Transverse colon (tissue), 4 donors: Measurements from ENCODE around the gene TCAIM. TPM values are rescaled to one million over a fixed set of nuclear protein-coding genes. Genes with fewer than 3 reads are reported as not detected.

Source experiments
- DNase-seq: peaks from one replicate; pipeline ENCODE4 v3.0.0-alpha.2; 2019
- H3K27ac ChIP-seq, 4 donors: fragments of 200-600 bp; sonication (generic); 2 replicates each; pipeline ENCODE4 v1.5.1; 2016 to 2018; ENCODE audit warnings: inconsistent platforms in 4 of 4
- H3K27me3 ChIP-seq: fragments of 200-600 bp; sonication (generic); 2 replicates; pipeline ENCODE4 v1.5.1; 2017; ENCODE audit warnings: inconsistent platforms
- H3K36me3 ChIP-seq, 4 donors: fragments of 200-600 bp; sonication (generic); 2 replicates each; pipeline ENCODE4 v1.5.1; 2017 to 2019; ENCODE audit warnings: inconsistent platforms in 4 of 4
- H3K4me1 ChIP-seq, 4 donors: fragments of 200-600 bp; sonication (generic); 2 replicates each; pipeline ENCODE4 v1.5.1; 2017 to 2020; ENCODE audit warnings: inconsistent platforms in 4 of 4
- H3K4me3 ChIP-seq, 4 donors: fragments of 200-600 bp; sonication (generic); 1 replicate in 1 of 4; 2 replicates in 3 of 4; pipeline versions ENCODE4 v1.5.1 to v1.6.1; 2017 to 2019; ENCODE audit warnings: inconsistent platforms in 4 of 4
- H3K9me3 ChIP-seq, 2 donors: fragments of 200-600 bp; sonication (generic); 2 replicates each; pipeline ENCODE4 v1.5.1; 2017 to 2019; ENCODE audit warnings: inconsistent platforms in 2 of 2
- EP300 ChIP-seq: sonication (generic); formaldehyde crosslinking; IDR thresholded peaks from one replicate; pipeline ENCODE4 v1.6.1; 2017; ENCODE audit warnings: antibody characterized with exemption, low read depth
- POLR2A ChIP-seq: fragments of 450-650 bp; IDR thresholded peaks from one replicate; pipeline ENCODE4 v1.6.1; 2016; ENCODE audit warnings: antibody characterized with exemption, mild to moderate bottlenecking, moderate library complexity
- POLR2AphosphoS5 ChIP-seq, 3 donors: sonication (generic); formaldehyde crosslinking; IDR thresholded peaks; one replicate each; pipeline ENCODE4 v1.6.1; 2016; ENCODE audit warnings: antibody characterized with exemption in 3 of 3
- WGBS, 2 donors: methylation state at CpG; one replicate each; pipeline ENCODE4 v1.1.5; 2018; ENCODE audit warnings: low coverage in 1 of 2; 5-methylcytosine and 5-hydroxymethylcytosine counted together
- in situ Hi-C, 4 donors: fragments of 200-750 bp; cut with MboI; loops; one replicate each; pipeline versions ENCODE4 v1.15.0 to v1.15.1; 2017; ENCODE audit warnings: low sequenced_read_pairs in 3 of 4, low pct_ligation_motif_present in 1 of 4, low pct_unique_long_range_greater_than_20kb in 1 of 4
- intact Hi-C: fragments of 100-400 bp; cut with DNase I; formaldehyde crosslinking; loops from one replicate; pipeline ENCODE4 v1.15.1; 2023; ENCODE audit warnings: low total_unique reads
- total RNA-seq, 4 donors: library from RNA; depleted of rRNA; stranded (reverse); fragments of >200 nt; gene quantifications; one replicate each; pipeline ENCODE4 v1.1.0, GENCODE V29; 2016
- TF ChIP-seq, protein P1 (sequence below), 5 experiments: fragments of 200-600 bp in 3 of 5; fragments of 450-650 bp in 2 of 5; sonication (generic) in 3 of 5; IDR thresholded peaks; 1 replicate in 2 of 5; 2 replicates in 3 of 5; pipeline ENCODE4 v1.5.1; 2016 to 2017; ENCODE audit warnings: antibody characterized with exemption in 5 of 5, inconsistent platforms in 3 of 5, mild to moderate bottlenecking in 2 of 5, moderate library complexity in 1 of 5

Gene TCAIM
- total RNA-seq, 4 donors from 2014 or later = 2.2 to 19.5 (median 14.6) TPM

DNA sequence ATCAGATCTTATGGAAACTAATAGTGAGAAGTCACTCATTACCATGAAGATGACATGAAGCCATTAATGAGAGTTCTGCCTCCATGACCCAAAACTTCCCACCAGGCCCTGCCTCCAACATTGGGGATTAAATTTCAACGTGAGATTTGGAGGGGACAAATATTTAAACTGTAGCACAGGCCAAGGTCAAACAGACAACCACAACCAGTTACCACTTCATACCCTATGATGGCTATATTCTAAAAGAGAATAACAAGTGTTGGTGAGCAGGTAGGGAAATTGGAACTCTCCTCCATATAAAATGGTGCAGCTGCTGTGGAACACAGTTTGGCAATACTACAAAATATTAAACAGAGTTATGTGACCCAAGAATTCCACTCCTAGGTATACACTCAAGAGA, 36.9 kb downstream of the TCAIM start:
- Histone ChIP-seq H3K9me3 (no peaks in the 10 kb centered on the region), H3K4me3 (no peak overlapping the region), H3K4me1 (no peaks in the 10 kb centered on the region), H3K27me3 (no peaks in the 10 kb centered on the region), H3K27ac (no peak overlapping the region), H3K36me3 (peaks cover 0 to 10% (median 0%) of the 10 kb centered on the region in 4 donors)
- 63 to 86% methylated on average over 1 of the region's 1 CpG for WGBS, 2 donors
- intact Hi-C loops = no loop called here
- in situ Hi-C loops = no loop called here
- no peak for TF ChIP-seq POLR2AphosphoS5 (IDR thresholded peaks at IDR 0.05)
- TF ChIP-seq, protein P1, sequence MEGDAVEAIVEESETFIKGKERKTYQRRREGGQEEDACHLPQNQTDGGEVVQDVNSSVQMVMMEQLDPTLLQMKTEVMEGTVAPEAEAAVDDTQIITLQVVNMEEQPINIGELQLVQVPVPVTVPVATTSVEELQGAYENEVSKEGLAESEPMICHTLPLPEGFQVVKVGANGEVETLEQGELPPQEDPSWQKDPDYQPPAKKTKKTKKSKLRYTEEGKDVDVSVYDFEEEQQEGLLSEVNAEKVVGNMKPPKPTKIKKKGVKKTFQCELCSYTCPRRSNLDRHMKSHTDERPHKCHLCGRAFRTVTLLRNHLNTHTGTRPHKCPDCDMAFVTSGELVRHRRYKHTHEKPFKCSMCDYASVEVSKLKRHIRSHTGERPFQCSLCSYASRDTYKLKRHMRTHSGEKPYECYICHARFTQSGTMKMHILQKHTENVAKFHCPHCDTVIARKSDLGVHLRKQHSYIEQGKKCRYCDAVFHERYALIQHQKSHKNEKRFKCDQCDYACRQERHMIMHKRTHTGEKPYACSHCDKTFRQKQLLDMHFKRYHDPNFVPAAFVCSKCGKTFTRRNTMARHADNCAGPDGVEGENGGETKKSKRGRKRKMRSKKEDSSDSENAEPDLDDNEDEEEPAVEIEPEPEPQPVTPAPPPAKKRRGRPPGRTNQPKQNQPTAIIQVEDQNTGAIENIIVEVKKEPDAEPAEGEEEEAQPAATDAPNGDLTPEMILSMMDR (IDR thresholded peaks at IDR 0.05) = no peak
- no peak for TF ChIP-seq EP300
- TF ChIP-seq POLR2A = no peak
- DNase-seq = no peak

DNA sequence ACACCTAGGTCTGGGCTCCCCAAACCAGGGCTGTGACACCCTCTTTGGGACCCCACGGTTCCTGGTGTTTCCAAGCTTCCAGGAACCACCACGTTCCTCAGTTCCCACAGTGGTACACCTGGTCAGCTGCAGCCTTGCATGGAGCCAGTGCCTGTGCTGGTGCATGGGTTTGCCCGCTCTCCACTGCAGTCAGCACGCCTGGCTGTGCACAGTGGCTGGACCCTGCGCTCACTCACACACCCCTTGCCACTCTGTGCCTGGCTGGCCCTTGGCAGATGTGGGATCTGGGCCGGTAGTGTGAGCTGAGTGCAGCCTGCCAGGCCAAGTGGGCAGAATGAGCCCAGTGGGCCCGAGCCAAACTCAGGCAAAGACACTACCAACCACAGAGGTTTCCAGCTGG, 48.8 kb downstream of the TCAIM start:
- Histone ChIP-seq H3K9me3 (peaks cover 0 to 3% of the 10 kb centered on the region in 2 donors), H3K27ac (no peak overlapping the region), H3K4me1 (no peaks in the 10 kb centered on the region), H3K27me3 (no peaks in the 10 kb centered on the region), H3K36me3 (peaks cover 0 to 3% (median 0%) of the 10 kb centered on the region in 4 donors), H3K4me3 (no peak overlapping the region)
- TF ChIP-seq EP300 (no peak), POLR2A (no peak), POLR2AphosphoS5 (IDR thresholded peaks at IDR 0.05) (no peak)
- TF ChIP-seq, protein P1 (IDR thresholded peaks at IDR 0.05) = no peak
- no peak for DNase-seq
- WGBS, 2 donors = 40 to 97% methylated on average over 1 to 7 of the region's 7 CpGs
- in situ Hi-C loops (no loop called here), intact Hi-C loops (no loop called here)

DNA sequence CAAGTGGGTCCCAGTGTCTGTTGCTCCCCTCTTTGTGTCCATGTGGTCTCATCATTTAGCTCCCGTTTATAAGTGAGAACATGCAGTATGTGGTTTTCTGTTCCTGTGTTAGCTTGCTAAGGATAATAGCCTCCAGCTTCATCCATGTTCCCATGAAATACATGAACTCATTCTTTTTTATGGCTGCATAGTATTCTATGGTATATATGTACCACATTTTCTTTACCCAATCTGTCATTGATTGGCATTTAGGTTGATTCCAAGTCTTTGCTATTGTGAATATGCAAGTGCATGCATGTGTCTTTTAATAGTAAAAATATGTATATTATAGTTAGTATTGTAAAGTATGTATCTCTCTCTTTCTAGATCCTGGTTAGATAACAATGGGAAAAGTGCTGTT, 53.9 kb downstream of the TCAIM start:
- in situ Hi-C loops = no loop called here
- no peaks in the 10 kb centered on the region for H3K9me3 ChIP-seq
- H3K4me3 ChIP-seq = no peak overlapping the region
- TF ChIP-seq POLR2A (no peak), POLR2AphosphoS5 (IDR thresholded peaks at IDR 0.05) (no peak), EP300 (no peak)
- TF ChIP-seq, protein P1 (IDR thresholded peaks at IDR 0.05) = no peak
- peaks cover 0 to 11% (median 4%) of the 10 kb centered on the region in 4 donors for H3K36me3 ChIP-seq
- no peak overlapping the region for H3K27ac ChIP-seq
- WGBS, 2 donors = 90 to 100% methylated on average over 1 of the region's 1 CpG
- H3K4me1 ChIP-seq = no peaks in the 10 kb centered on the region
- intact Hi-C loops = loop anchor here (10.0 kb wide), 1 partner anchor 1072 kb away; no protein-coding TSS in a partner anchor
- H3K27me3 ChIP-seq = no peaks in the 10 kb centered on the region
- DNase-seq = no peak

DNA sequence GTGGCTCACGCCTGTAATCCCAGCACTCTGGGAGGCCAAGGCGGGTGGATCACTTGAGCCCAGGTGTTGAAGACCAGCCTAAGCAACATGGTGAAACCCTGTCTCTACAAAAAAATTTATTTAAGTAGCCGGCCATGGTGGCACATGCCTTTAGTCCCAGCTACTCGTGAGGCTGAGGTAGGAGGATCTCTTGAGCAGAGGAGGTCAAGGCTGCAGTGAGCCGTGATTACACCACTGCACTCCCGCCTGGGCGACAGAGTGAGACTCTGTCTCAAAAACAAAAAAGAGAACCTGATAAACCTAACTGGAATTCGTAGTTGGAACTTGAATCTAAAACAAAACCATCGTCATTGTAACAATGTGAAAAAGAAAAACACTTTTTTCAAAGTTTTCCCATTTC, 57.1 kb downstream of the TCAIM start:
- TF ChIP-seq, protein P1 (IDR thresholded peaks at IDR 0.05) = no peak
- TF ChIP-seq POLR2A = no peak
- Histone ChIP-seq H3K4me3 (no peak overlapping the region), H3K36me3 (peaks cover 0 to 13% (median 6%) of the 10 kb centered on the region in 4 donors), H3K27ac (no peak overlapping the region), H3K27me3 (no peaks in the 10 kb centered on the region), H3K4me1 (no peaks in the 10 kb centered on the region), H3K9me3 (no peaks in the 10 kb centered on the region)
- 93 to 96% methylated on average over 4 to 9 of the region's 9 CpGs for WGBS, 2 donors
- in situ Hi-C loops (no loop called here), intact Hi-C loops (loop anchor here (10.0 kb wide), 1 partner anchor 1069 kb away; no protein-coding TSS in a partner anchor)
- DNase-seq = no peak
